T47D (cell line): Measurements from ENCODE around the gene HBG2.

Experiments
- DNase-seq, 2 experiments: peaks; one replicate each; pipeline versions ENCODE4 v3.0.0 to v3.0.0-alpha.2; 2011 to 2012; ENCODE audit warnings: low read depth in 1 of 2, low spot score in 1 of 2
- JUND ChIP-seq: IDR thresholded peaks from 2 replicates; pipeline ENCODE4 v1.6.1; 2012; ENCODE audit warnings: low read depth
- in situ Hi-C: cut with HindIII; loops from 2 replicates; pipeline ENCODE4 v1.10.0; 2016; ENCODE audit warnings: low sequenced_read_pairs, low pct_unique_long_range_greater_than_20kb

Gene HBG2

DNA sequence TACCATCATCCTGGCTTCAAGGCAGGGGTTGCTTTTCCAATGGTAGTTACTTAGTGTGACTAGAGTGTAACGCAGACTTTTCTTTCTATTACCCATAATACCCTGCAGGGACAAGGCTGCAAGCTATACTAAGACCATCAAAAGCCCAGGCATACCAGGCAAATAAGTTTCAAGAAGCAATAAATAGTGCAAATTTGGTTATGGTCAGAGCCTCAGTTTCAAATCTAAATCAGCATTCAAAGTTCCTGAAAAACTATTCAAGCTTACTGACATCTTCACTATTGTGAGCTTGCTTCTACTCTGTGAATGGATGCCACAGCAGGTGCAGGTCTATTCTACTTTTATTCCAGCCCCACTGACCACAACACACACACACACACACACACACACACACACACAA is 25.2 kb downstream of the HBG2 start:
- TF ChIP-seq JUND: no peak

DNA sequence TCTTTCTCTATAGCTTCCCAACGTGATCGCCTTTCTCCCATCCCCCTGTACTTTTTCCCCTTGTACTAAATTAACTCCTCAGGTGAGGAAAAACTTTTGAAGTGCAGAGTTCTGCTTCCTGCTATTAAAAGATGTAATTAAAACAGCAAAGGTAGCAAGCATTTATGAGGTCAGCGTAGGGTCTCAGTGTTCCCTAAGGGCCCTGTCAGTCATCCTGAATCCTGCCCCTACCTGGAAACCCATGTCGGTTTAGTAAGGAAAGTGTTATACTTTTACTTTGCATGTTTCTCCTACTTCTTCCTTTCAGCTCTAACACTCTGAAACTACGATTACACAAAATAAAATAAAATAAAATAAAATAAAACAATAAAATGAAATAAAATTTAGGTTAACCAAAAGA is 26.5 kb downstream of the HBG2 start:
- in situ Hi-C loops: no loop called here
- DNase-seq: no peak
- TF ChIP-seq JUND: no peak

More for the DNA sequence above, 25.2 kb downstream of the HBG2 start:
- in situ Hi-C loops: no loop called here
- no peak for DNase-seq

- no peak for DNase-seq
- in situ Hi-C loops: no loop called here
- no peak for TF ChIP-seq JUND
Observed at GRCh38 chr11:5227681-5228080, 26.9 kb downstream of the HBG2 start.

DNA sequence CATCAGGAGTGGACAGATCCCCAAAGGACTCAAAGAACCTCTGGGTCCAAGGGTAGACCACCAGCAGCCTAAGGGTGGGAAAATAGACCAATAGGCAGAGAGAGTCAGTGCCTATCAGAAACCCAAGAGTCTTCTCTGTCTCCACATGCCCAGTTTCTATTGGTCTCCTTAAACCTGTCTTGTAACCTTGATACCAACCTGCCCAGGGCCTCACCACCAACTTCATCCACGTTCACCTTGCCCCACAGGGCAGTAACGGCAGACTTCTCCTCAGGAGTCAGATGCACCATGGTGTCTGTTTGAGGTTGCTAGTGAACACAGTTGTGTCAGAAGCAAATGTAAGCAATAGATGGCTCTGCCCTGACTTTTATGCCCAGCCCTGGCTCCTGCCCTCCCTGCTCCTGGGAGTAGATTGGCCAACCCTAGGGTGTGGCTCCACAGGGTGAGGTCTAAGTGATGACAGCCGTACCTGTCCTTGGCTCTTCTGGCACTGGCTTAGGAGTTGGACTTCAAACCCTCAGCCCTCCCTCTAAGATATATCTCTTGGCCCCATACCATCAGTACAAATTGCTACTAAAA is 27.8 kb downstream of the HBG2 start, which contains the start of gene HBB:
Gene HBB (minus strand): TSS at position 340 of the 579 bp plus-strand sequence. CDS start 50 bp downstream, at position 290.
- no peak for TF ChIP-seq JUND
- in situ Hi-C loops: no loop called here
- no peak for DNase-seq

DNA sequence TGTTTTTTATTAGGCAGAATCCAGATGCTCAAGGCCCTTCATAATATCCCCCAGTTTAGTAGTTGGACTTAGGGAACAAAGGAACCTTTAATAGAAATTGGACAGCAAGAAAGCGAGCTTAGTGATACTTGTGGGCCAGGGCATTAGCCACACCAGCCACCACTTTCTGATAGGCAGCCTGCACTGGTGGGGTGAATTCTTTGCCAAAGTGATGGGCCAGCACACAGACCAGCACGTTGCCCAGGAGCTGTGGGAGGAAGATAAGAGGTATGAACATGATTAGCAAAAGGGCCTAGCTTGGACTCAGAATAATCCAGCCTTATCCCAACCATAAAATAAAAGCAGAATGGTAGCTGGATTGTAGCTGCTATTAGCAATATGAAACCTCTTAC is 29.1 kb downstream of the HBG2 start:
- no peak for DNase-seq
- in situ Hi-C loops: no loop called here

DNA sequence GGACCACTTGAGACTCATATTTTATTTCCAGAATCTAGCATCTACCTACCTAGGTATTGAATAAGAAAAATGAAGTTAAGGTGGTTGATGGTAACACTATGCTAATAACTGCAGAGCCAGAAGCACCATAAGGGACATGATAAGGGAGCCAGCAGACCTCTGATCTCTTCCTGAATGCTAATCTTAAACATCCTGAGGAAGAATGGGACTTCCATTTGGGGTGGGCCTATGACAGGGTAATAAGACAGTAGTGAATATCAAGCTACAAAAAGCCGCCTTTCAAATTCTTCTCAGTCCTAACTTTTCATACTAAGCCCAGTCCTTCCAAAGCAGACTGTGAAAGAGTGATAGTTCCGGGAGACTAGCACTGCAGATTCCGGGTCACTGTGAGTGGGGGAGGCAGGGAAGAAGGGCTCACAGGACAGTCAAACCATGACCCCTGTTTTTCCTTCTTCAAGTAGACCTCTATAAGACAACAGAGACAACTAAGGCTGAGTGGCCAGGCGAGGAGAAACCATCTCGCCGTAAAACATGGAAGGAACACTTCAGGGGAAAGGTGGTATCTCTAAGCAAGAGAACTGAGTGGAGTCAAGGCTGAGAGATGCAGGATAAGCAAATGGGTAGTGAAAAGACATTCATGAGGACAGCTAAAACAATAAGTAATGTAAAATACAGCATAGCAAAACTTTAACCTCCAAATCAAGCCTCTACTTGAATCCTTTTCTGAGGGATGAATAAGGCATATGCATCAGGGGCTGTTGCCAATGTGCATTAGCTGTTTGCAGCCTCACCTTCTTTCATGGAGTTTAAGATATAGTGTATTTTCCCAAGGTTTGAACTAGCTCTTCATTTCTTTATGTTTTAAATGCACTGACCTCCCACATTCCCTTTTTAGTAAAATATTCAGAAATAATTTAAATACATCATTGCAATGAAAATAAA is 29.8 kb downstream of the HBG2 start:
- no peak for TF ChIP-seq JUND
- DNase-seq: no peak
- in situ Hi-C loops: no loop called here

More for the DNA sequence above, 29.1 kb downstream of the HBG2 start:
- no peak for TF ChIP-seq JUND

GRCh38 chr11:5223686-5224085 is 30.9 kb downstream of the HBG2 start:
- DNase-seq: no peak
- no peak for TF ChIP-seq JUND
- in situ Hi-C loops: no loop called here

DNA sequence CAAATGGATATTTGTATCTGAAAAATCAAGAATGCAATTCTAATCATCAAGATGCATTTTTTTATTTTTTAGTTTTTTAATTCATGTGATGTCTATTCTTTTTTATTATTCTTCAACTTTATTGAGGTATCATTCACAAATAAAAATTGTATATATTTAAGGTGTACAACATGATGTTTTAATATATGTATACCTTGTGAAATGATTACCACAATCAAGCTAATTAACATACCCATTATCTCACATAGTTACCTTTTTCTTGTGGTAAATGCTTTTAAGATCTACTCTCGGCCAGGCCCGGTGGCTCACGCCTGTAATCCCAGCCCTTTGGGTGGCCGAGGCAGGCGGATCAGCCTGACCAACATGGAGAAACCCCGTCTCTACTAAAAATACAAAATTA is 31.4 kb downstream of the HBG2 start:
- no peak for DNase-seq
- no peak for TF ChIP-seq JUND
- in situ Hi-C loops: no loop called here

DNA sequence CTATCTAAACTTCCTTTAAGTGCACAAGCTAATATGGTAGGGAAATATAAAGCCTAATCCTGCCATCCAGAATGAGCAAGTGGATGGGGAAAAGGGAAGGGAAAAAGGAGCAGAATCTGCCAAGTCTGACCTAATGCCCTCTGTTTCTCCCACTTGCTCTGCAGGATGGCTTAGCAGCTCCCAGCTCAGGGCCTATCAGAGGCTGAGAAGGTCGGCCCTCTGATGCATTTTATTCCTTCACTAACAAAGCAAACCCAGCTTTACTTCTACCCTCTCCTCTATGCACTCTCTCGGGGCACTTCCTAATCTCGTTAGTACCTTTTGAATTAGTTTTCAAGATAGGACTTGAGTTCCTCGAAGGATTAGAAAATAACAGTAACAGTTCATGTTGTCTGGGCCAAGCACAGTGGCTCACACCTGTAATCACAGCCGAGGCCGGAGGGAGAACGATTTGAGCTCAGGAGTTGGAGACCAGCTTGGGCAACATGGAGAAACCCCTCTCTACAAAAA is 44.1 kb downstream of the HBG2 start:
- no peak for DNase-seq
- in situ Hi-C loops: no loop called here
- TF ChIP-seq JUND: no peak

DNA sequence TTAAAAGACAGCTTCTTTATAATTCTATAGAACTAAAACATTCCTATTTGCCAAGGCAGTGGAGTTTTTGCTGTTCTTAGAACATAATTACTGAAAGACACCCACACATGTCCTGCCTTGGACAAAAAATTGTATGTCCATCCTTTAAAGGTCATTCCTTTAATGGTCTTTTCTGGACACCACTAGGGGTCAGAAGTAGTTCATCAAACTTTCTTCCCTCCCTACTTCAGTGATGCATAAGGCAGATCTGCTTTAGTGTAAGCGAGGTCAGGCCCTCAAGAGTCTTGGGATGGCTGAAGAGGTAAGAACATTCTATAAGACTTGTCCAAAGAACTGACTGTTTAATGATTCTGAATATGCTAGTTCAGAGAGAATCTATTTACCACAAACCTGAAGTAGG is 49.8 kb downstream of the HBG2 start:
- in situ Hi-C loops: no loop called here
- TF ChIP-seq JUND: no peak
- DNase-seq: peak; percentile 19 to 51

DNA sequence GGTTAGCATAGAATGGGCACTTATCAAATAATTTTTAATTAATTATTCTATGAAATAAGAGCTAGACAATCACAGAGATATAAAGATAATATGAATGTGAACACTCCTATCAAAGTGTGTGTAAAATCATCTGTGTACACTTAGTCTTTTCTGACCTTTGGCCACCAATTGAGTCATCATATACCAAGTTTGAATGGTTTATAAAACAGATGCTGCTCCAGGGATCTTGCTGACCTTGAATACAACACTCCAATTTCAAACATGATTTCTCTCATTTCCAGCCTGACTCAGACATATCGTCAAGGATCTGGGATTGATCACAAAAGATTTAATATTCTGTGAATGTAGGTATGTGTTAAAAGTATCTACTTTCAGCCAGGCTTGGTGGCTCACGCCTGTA is 51.2 kb downstream of the HBG2 start:
- no peak for TF ChIP-seq JUND
- in situ Hi-C loops: no loop called here
- no peak for DNase-seq
